ENCODE measurements around the gene NAXE.
"Not testable (repeated sequence)": the region's sequence is repeated elsewhere in the genome, so short reads cannot be mapped to it uniquely, and the experiment has no call there.

The NAXE gene

GRCh38 chr1:156598125-156598524, 6.5 kb downstream of the NAXE start:
- Histone ChIP-seq H3K9ac (ENCODE audit: low read length) (no peak overlapping the region), H3K4me3 (ENCODE audit: low read length) (no peak overlapping the region), H3K27me3 (ENCODE audit: control insufficient read depth, insufficient read depth, low read length) (no peaks in the 10 kb centered on the region), H3K9me3 (ENCODE audit: control insufficient read depth, low read depth, low read length) (no peaks in the 10 kb centered on the region), H3K27ac (ENCODE audit: low read length) (no peak overlapping the region), H3K36me3 (ENCODE audit: control insufficient read depth, low read depth, low read length) (peaks cover 60% of the 10 kb centered on the region), H3K4me1 (ENCODE audit: control insufficient read depth, low read depth, low read length) (no peaks in the 10 kb centered on the region)

GRCh38 chr1:156598731-156599432, 7.3 kb downstream of the NAXE start:
- Histone ChIP-seq H3K9ac (ENCODE audit: low read length) (no peak overlapping the region), H3K36me3 (ENCODE audit: control insufficient read depth, low read depth, low read length) (peaks cover 52% of the 10 kb centered on the region), H3K27me3 (ENCODE audit: control insufficient read depth, insufficient read depth, low read length) (no peaks in the 10 kb centered on the region), H3K4me1 (ENCODE audit: control insufficient read depth, low read depth, low read length) (no peaks in the 10 kb centered on the region), H3K9me3 (ENCODE audit: control insufficient read depth, low read depth, low read length) (no peaks in the 10 kb centered on the region), H3K27ac (ENCODE audit: low read length) (no peak overlapping the region), H3K4me3 (ENCODE audit: low read length) (no peak overlapping the region)

- no peaks in the 10 kb centered on the region for H3K27me3 ChIP-seq (ENCODE audit: control insufficient read depth, insufficient read depth, low read length)
- peak overlapping the region; percentile 99 for H3K4me3 ChIP-seq (ENCODE audit: low read length)
- no peaks in the 10 kb centered on the region for H3K4me1 ChIP-seq (ENCODE audit: control insufficient read depth, low read depth, low read length)
- no peak overlapping the region for H3K9ac ChIP-seq (ENCODE audit: low read length)
- no peak overlapping the region for H3K27ac ChIP-seq (ENCODE audit: low read length)
- peaks cover 43% of the 10 kb centered on the region for H3K36me3 ChIP-seq (ENCODE audit: control insufficient read depth, low read depth, low read length)
- H3K9me3 ChIP-seq (ENCODE audit: control insufficient read depth, low read depth, low read length): no peaks in the 10 kb centered on the region
These were observed 8.2 kb downstream of the NAXE start for GRCh38 chr1:156599811-156600210.

- Histone ChIP-seq H3K27me3 (ENCODE audit: control insufficient read depth, insufficient read depth, low read length) (no peaks in the 10 kb centered on the region), H3K36me3 (ENCODE audit: control insufficient read depth, low read depth, low read length) (peaks cover 34% of the 10 kb centered on the region), H3K9ac (ENCODE audit: low read length) (peak overlapping the region; percentile 95), H3K4me3 (ENCODE audit: low read length) (peak overlapping the region; percentile 99), H3K4me1 (ENCODE audit: control insufficient read depth, low read depth, low read length) (no peaks in the 10 kb centered on the region), H3K9me3 (ENCODE audit: control insufficient read depth, low read depth, low read length) (no peaks in the 10 kb centered on the region), H3K27ac (ENCODE audit: low read length) (peak overlapping the region; percentile 78)
These were observed 9.2 kb downstream of the NAXE start for GRCh38 chr1:156600733-156601121.

- no peaks in the 10 kb centered on the region for H3K27me3 ChIP-seq (ENCODE audit: control insufficient read depth, insufficient read depth, low read length)
- no peaks in the 10 kb centered on the region for H3K4me1 ChIP-seq (ENCODE audit: control insufficient read depth, low read depth, low read length)
- peaks cover 28% of the 10 kb centered on the region for H3K36me3 ChIP-seq (ENCODE audit: control insufficient read depth, low read depth, low read length)
- peak within 1 kb of the TSS; percentile 95 for H3K9ac ChIP-seq (ENCODE audit: low read length)
- H3K27ac ChIP-seq (ENCODE audit: low read length): peak within 1 kb of the TSS; percentile 78
- H3K9me3 ChIP-seq (ENCODE audit: control insufficient read depth, low read depth, low read length): no peaks in the 10 kb centered on the region
- H3K4me3 ChIP-seq (ENCODE audit: low read length): peak within 1 kb of the TSS; percentile 99
These were observed 9.7 kb downstream of the NAXE start, which contains the start of gene GPATCH4 for GRCh38 chr1:156601122-156601830. Gene GPATCH4, minus strand, starts transcription at chr1:156601479.

- H3K4me1 ChIP-seq (ENCODE audit: control insufficient read depth, low read depth, low read length): no peaks in the 10 kb centered on the region
- peak overlapping the region; percentile 78 for H3K27ac ChIP-seq (ENCODE audit: low read length)
- peak overlapping the region; percentile 95 for H3K9ac ChIP-seq (ENCODE audit: low read length)
- peak overlapping the region; percentile 99 for H3K4me3 ChIP-seq (ENCODE audit: low read length)
- H3K36me3 ChIP-seq (ENCODE audit: control insufficient read depth, low read depth, low read length): peaks cover 22% of the 10 kb centered on the region
- H3K27me3 ChIP-seq (ENCODE audit: control insufficient read depth, insufficient read depth, low read length): no peaks in the 10 kb centered on the region
- H3K9me3 ChIP-seq (ENCODE audit: control insufficient read depth, low read depth, low read length): no peaks in the 10 kb centered on the region
These were observed 10.3 kb downstream of the NAXE start for GRCh38 chr1:156601892-156602291.

GRCh38 chr1:156602557-156602993, 11.0 kb downstream of the NAXE start:
- H3K9me3 ChIP-seq (ENCODE audit: control insufficient read depth, low read depth, low read length): no peaks in the 10 kb centered on the region
- H3K4me3 ChIP-seq (ENCODE audit: low read length): no peak overlapping the region
- H3K4me1 ChIP-seq (ENCODE audit: control insufficient read depth, low read depth, low read length): no peaks in the 10 kb centered on the region
- peaks cover 15% of the 10 kb centered on the region for H3K36me3 ChIP-seq (ENCODE audit: control insufficient read depth, low read depth, low read length)
- H3K27ac ChIP-seq (ENCODE audit: low read length): no peak overlapping the region
- no peak overlapping the region for H3K9ac ChIP-seq (ENCODE audit: low read length)
- no peaks in the 10 kb centered on the region for H3K27me3 ChIP-seq (ENCODE audit: control insufficient read depth, insufficient read depth, low read length)

- H3K4me1 ChIP-seq (ENCODE audit: control insufficient read depth, low read depth, low read length); H3K27ac ChIP-seq (ENCODE audit: low read length); H3K9ac ChIP-seq (ENCODE audit: low read length); H3K4me3 ChIP-seq (ENCODE audit: low read length); H3K9me3 ChIP-seq (ENCODE audit: control insufficient read depth, low read depth, low read length); H3K27me3 ChIP-seq (ENCODE audit: control insufficient read depth, insufficient read depth, low read length); H3K36me3 ChIP-seq (ENCODE audit: control insufficient read depth, low read depth, low read length): not testable (repeated sequence)
These were observed 15.8 kb downstream of the NAXE start for GRCh38 chr1:156607344-156607743.

- no peaks in the 10 kb centered on the region for H3K4me1 ChIP-seq (ENCODE audit: control insufficient read depth, low read depth, low read length)
- H3K27ac ChIP-seq (ENCODE audit: low read length): no peak overlapping the region
- no peaks in the 10 kb centered on the region for H3K27me3 ChIP-seq (ENCODE audit: control insufficient read depth, insufficient read depth, low read length)
- no peaks in the 10 kb centered on the region for H3K36me3 ChIP-seq (ENCODE audit: control insufficient read depth, low read depth, low read length)
- H3K9ac ChIP-seq (ENCODE audit: low read length): no peak overlapping the region
- H3K9me3 ChIP-seq (ENCODE audit: control insufficient read depth, low read depth, low read length): no peaks in the 10 kb centered on the region
- no peak overlapping the region for H3K4me3 ChIP-seq (ENCODE audit: low read length)
These were observed 16.6 kb downstream of the NAXE start for GRCh38 chr1:156608036-156608674.

GRCh38 chr1:156608981-156609380, 17.4 kb downstream of the NAXE start:
- no peak overlapping the region for H3K9ac ChIP-seq (ENCODE audit: low read length)
- H3K36me3 ChIP-seq (ENCODE audit: control insufficient read depth, low read depth, low read length): no peaks in the 10 kb centered on the region
- H3K27ac ChIP-seq (ENCODE audit: low read length): no peak overlapping the region
- no peaks in the 10 kb centered on the region for H3K4me1 ChIP-seq (ENCODE audit: control insufficient read depth, low read depth, low read length)
- H3K27me3 ChIP-seq (ENCODE audit: control insufficient read depth, insufficient read depth, low read length): no peaks in the 10 kb centered on the region
- no peak overlapping the region for H3K4me3 ChIP-seq (ENCODE audit: low read length)
- H3K9me3 ChIP-seq (ENCODE audit: control insufficient read depth, low read depth, low read length): no peaks in the 10 kb centered on the region

- H3K4me3 ChIP-seq (ENCODE audit: low read length); H3K9ac ChIP-seq (ENCODE audit: low read length); H3K27me3 ChIP-seq (ENCODE audit: control insufficient read depth, insufficient read depth, low read length); H3K9me3 ChIP-seq (ENCODE audit: control insufficient read depth, low read depth, low read length); H3K36me3 ChIP-seq (ENCODE audit: control insufficient read depth, low read depth, low read length); H3K4me1 ChIP-seq (ENCODE audit: control insufficient read depth, low read depth, low read length); H3K27ac ChIP-seq (ENCODE audit: low read length): not testable (repeated sequence)
These were observed 18.5 kb downstream of the NAXE start for GRCh38 chr1:156610072-156610471.
